ENCODE measurements around the gene GPR25.

GPR25 gene

GRCh38 chr1:200873116-200873670, 412 bp downstream of the GPR25 start:
- no peak for DNase-seq (ENCODE audit: low read depth)
- TF ChIP-seq, protein P1, sequence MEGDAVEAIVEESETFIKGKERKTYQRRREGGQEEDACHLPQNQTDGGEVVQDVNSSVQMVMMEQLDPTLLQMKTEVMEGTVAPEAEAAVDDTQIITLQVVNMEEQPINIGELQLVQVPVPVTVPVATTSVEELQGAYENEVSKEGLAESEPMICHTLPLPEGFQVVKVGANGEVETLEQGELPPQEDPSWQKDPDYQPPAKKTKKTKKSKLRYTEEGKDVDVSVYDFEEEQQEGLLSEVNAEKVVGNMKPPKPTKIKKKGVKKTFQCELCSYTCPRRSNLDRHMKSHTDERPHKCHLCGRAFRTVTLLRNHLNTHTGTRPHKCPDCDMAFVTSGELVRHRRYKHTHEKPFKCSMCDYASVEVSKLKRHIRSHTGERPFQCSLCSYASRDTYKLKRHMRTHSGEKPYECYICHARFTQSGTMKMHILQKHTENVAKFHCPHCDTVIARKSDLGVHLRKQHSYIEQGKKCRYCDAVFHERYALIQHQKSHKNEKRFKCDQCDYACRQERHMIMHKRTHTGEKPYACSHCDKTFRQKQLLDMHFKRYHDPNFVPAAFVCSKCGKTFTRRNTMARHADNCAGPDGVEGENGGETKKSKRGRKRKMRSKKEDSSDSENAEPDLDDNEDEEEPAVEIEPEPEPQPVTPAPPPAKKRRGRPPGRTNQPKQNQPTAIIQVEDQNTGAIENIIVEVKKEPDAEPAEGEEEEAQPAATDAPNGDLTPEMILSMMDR (conservative IDR thresholded peaks at IDR 0.05; ENCODE audit: low read depth, low read length) = no peak
- no peak overlapping the region for H3K4me3 ChIP-seq (ENCODE audit: low read length)

DNA sequence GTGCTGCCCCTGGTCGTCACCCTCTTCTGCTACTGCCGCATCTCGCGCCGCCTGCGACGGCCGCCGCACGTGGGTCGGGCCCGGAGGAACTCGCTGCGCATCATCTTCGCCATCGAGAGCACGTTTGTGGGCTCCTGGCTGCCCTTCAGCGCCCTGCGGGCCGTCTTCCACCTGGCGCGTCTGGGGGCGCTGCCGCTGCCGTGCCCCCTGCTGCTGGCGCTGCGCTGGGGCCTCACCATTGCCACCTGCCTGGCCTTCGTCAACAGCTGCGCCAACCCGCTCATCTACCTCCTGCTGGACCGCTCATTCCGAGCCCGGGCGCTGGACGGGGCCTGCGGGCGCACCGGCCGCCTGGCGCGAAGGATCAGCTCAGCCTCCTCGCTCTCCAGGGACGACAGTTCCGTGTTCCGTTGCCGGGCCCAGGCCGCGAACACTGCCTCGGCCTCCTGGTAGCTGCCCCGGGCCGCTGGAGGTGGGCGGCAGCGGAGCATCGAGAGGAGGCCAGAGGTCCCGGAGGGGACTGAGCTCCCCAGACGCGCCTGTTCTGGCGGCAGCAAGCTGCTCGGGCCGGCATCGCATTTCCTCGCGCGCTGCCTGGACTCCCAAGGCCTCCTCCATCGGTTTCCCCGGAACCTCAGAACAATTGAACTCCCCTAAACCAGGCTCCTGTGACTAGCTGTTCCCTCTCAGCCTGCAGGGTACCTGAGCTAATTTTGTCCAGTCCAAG, 1.1 kb downstream of the GPR25 start:
- no peak overlapping the region for H3K4me3 ChIP-seq (ENCODE audit: low read length)
- no peak for DNase-seq (ENCODE audit: low read depth)
- TF ChIP-seq, protein P1 (conservative IDR thresholded peaks at IDR 0.05; ENCODE audit: low read depth, low read length) = no peak

DNA sequence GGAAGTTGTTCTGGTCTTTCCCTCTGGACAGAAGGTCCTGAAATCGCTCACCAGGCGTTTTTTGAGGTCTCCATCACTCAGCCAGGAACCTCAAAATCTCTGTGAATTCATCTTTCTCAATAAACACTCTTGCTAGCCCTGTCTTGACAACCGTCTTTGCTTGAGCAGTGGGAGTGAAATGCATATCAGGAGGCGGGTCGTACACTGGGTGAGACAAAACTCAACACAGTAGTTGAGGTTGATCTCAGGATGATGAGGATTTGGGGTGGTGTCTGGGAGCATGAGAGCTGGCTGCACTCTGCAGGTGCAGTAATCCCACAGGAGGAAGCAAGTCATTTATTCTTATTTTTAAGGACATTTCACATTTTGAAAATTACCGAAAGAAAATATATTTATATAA, 1.9 kb downstream of the GPR25 start:
- TF ChIP-seq, protein P1 (conservative IDR thresholded peaks at IDR 0.05; ENCODE audit: low read depth, low read length) = no peak
- no peak for DNase-seq (ENCODE audit: low read depth)

DNA sequence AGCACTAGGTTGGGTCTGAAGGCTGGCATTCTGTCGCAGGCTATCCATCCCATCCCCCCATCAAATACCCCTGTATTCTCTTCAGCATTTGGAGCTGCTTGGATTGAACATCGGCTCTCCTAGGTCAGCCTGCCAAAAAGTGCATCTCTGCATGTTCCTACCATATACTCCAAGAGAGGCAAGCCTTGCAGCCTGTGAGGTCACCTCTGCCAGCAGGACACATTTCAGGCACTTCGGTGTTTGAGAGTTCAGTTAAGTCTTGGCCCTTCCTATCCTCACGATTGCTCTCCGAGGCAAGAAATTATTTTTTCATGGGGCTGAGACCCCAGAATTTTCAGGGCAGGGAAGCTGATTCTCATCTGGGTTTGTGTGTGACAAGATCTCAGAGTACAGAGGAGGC, 2.6 kb downstream of the GPR25 start:
- no peak overlapping the region for H3K4me3 ChIP-seq (ENCODE audit: low read length)
- TF ChIP-seq, protein P1 (conservative IDR thresholded peaks at IDR 0.05; ENCODE audit: low read depth, low read length) = no peak

More for the DNA sequence above, 1.9 kb downstream of the GPR25 start:
- no peak overlapping the region for H3K4me3 ChIP-seq (ENCODE audit: low read length)

DNA sequence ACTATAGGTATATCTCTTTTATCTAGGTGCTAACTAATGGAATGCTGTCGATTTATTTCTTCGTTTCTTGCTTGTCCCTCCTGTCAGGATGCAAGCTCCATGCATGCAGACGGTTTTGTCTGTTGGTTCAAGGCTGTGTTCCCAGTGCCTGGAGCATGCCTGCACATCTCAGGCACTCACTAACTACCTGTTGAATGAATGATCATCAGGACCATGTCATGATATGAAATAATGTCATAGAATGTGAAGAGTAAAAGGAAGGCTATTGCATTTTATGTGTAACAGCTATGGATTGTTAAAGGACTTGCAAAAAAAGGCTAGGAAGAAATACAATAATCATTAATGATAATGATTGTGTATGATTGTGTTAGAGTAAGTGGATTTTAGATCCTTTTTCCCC, 4.2 kb downstream of the GPR25 start:
- H3K4me3 ChIP-seq (ENCODE audit: low read length) = no peak overlapping the region
- DNase-seq (ENCODE audit: low read depth) = no peak
- TF ChIP-seq, protein P1 (conservative IDR thresholded peaks at IDR 0.05; ENCODE audit: low read depth, low read length) = no peak

More for the DNA sequence above, 2.6 kb downstream of the GPR25 start:
- DNase-seq (ENCODE audit: low read depth) = no peak

GRCh38 chr1:200877839-200878551, 5.2 kb downstream of the GPR25 start:
- TF ChIP-seq, protein P1 (conservative IDR thresholded peaks at IDR 0.05; ENCODE audit: low read depth, low read length) = no peak
- H3K4me3 ChIP-seq (ENCODE audit: low read length) = no peak overlapping the region
- no peak for DNase-seq (ENCODE audit: low read depth)
